Measurements from ENCODE around the gene STAB1.

Gene STAB1

GRCh38 chr3:52537726-52538421 is 42.7 kb downstream of the STAB1 start:
- no peak for DNase-seq

DNA sequence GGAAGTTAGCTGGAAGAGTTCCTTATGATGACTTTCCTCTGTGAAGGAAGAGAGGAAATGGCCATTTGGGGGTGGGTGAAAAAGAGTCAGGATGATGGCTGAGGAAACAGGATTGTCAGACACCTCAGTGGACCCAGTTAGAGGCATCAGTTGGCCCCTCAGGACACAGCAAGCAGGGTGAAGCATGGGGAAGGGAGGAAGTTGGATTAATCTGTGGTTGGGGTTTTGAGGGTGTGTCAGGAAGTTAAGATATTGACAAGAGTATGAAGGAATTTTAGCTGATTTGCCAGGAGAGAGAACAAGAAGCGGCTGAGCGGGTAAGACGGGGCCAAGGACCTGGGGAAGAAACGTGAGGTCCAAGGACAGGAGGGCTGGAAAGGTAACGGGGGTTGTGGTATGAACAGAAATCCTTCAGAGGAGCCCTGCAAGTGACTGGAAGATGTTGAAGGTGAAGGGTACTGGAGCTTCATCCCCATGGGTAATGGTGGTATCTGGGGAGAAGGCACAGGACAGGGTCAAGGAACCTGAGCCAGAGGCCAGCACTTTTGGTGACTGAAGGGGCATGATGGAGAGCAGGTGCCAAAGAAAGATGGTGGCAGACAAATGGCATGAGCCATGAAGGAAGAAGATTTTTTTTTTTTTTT is 44.0 kb downstream of the STAB1 start:
- no peak for DNase-seq

DNA sequence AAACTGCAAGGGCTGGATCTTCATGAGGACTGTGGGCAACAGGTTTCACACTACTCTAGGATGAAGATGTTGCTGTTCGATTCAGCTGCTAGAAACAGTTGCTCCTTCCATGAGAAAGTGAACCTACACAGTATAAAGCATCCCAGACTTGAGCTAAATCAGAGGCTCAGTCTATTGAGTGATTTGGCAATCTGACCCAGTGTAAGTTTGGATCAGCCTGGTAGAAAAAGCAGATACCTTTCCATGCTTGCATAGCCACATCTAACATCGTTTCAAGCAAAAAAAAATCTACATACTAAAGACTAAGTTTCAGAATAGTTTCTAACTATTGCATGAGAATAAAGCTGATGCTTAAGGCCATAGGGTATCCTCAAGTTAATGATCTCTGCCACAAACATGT is 45.9 kb downstream of the STAB1 start:
- DNase-seq = no peak

DNA sequence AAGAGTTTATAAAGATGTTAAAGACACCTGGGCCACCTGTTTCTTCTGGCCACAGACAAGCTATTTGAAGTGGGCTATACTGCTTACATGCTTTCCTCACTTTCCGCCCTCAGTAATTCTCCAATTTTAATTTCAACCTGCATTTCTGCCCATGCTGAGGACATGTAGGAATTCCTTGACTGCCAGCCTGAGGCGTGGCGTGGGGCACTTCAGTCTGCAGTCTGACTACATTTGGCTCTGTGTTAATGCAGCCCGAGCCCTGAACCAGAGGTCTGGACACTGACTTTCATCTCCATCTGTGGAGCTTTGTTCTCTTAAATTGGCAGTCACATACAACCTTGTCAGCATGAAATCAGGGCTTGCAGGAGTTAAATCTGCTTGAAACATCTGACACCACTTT is 49.8 kb downstream of the STAB1 start:
- DNase-seq = no peak

- DNase-seq = no peak
Observed at GRCh38 chr3:52546111-52546901, 51.2 kb downstream of the STAB1 start.

- DNase-seq = no peak
Observed at GRCh38 chr3:52547143-52547542, 52.0 kb downstream of the STAB1 start.

DNA sequence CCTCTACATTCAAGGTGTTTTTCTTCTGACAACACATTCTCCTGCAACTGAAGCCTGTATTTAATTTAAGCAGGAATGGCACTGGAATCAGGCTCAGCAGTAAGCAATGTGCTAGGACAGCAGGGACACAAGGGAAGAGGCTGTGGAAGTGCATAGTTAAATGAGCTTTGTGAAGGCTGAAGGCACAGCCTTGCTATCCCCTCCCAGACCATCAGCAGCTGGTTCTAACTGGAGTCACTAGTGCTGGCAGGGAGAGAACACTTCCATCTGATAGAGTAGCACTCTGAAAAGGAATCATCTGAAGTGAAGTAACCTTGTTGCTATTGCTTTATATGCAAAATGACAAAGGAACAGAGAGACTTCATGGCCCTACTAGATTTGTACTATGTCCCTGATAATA is 56.0 kb downstream of the STAB1 start:
- DNase-seq = no peak

- no peak for DNase-seq
Observed at GRCh38 chr3:52552089-52552488, 57.0 kb downstream of the STAB1 start.

- DNase-seq = no peak
Observed at GRCh38 chr3:52554026-52554755, 59.1 kb downstream of the STAB1 start.

DNA sequence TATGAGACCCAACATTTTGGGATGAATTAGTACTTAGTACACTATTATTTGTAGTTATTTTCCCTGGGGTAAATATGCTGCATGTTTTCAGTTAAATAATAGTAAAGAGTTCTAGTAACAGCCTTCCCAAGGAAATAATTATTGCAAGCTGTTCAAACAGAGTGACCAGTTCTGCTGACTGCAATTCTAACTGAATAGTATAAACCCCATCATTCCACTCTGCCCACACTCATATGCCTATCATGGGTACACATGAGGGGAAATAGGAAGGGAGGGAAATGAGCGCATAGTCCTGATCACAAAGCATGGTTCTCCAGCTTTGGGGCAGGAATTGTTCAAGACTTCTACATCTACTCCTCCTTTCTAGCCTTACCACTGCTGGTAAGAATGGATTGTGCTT is 59.9 kb downstream of the STAB1 start:
- no peak for DNase-seq

- no peak for DNase-seq
Observed at GRCh38 chr3:52557011-52557960, 62.1 kb downstream of the STAB1 start.

- no peak for DNase-seq
Observed at GRCh38 chr3:52558436-52558835, 63.3 kb downstream of the STAB1 start.

GRCh38 chr3:52561028-52561747 is 66.0 kb downstream of the STAB1 start:
- DNase-seq = no peak

DNA sequence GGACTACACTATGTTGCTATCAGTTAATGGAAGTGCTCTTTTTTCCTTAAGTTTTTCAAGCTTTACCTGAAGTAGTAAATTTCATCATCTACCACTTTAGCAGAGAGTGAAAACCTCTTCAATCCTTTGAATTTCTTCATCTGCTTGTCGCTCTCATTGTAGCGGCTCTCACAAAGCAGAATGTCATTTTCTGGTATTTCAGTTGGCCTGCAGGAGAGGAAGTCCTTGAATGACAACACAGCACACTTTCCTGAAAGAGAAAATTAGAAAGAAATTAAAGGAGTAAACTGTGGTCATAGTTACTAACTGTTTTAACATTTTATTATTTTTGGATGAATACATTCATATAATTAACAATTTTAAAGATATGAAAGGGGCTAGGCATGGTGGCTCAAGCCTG is 68.8 kb downstream of the STAB1 start:
- no peak for DNase-seq

DNA sequence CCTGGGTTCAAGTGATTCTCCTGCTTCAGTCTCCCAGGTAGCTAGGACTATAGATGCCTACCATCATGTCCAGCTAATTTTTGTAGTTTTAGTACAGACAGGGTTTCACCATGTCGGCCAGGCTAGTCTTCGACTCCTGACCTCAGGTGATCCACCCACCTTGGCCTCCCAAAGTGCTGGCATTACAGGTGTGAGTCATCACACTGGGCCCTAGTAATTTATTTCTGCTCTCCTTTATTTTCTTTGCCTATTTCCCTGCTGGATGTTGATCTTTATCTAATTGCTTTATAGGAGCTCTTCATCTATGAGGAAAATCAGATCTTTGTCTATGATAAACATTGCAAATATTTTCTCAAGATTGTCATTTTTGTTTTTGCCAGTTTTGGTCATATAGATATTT is 72.9 kb downstream of the STAB1 start:
- DNase-seq = no peak

- DNase-seq = no peak
Observed at GRCh38 chr3:52570076-52570475, 74.9 kb downstream of the STAB1 start.

DNA sequence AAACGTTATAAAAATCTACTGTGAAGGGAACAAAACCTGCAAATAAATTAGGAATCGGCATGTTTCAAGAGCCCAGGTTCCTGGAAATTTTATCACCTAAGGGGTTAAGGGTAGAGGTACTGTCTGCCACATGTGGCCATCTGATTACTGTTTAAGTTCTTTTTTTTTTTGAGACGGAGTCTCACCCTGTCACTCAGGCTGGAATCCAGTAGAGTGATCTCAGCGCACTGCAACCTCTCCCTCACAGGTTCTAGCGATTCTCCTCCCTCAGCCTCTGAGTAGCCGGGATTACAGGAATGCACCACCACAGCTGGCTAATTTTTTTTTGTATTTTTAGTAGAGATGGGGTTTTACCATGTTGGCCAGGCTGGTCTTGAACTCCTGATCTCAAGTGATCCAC is 77.1 kb downstream of the STAB1 start:
- no peak for DNase-seq
